ENCODE data around the gene MBD2. TPM values are rescaled to one million over a fixed set of nuclear protein-coding genes. Genes with fewer than 3 reads are reported as not detected.

The MBD2 gene
- total RNA-seq, 1 donor from 2014 or later: 102 TPM

DNA sequence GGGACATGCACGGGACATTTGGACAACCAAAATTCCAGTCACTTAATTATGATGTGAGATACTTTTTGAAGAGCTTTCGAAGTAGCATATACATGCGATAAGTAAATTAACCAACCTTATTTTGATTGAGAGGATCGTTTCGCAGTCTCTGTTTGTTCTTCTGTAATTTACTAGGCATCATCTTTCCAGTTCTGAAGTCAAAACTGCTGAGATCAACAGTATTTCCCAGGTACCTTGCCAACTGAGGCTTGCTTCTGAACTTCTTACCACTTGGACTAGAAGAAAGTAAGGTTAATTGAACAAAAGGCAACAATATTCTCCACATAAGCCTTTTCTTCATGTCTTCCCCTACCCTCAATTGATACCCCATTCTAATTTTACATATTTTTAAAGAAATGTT is 19.6 kb downstream of the MBD2 start:
- intact Hi-C loops (cut with DNase I): no loop called here
- TF ChIP-seq CTCF (IDR thresholded peaks at IDR 0.05): no peak

GRCh38 chr18:54203914-54204313 is 20.6 kb downstream of the MBD2 start:
- Histone ChIP-seq H3K4me3 (no peak overlapping the region), H3K4me1 (peaks cover 29% of the 10 kb centered on the region), H3K36me3 (peaks cover 40% of the 10 kb centered on the region), H3K27ac (no peak overlapping the region), H3K27me3 (ENCODE audit: low read depth) (no peaks in the 10 kb centered on the region), H3K9me3 (no peaks in the 10 kb centered on the region)
- no peak for DNase-seq
- intact Hi-C loops (cut with DNase I): no loop called here
- no peak for ATAC-seq
- TF ChIP-seq CTCF (IDR thresholded peaks at IDR 0.05): no peak

More for the DNA sequence above, 19.6 kb downstream of the MBD2 start:
- ATAC-seq: no peak
- Histone ChIP-seq H3K4me1 (peaks cover 38% of the 10 kb centered on the region), H3K27me3 (ENCODE audit: low read depth) (no peaks in the 10 kb centered on the region), H3K36me3 (peaks cover 40% of the 10 kb centered on the region), H3K27ac (no peak overlapping the region), H3K4me3 (no peak overlapping the region), H3K9me3 (no peaks in the 10 kb centered on the region)
- no peak for DNase-seq

GRCh38 chr18:54202851-54203250 is 21.6 kb downstream of the MBD2 start:
- Histone ChIP-seq H3K36me3 (peaks cover 44% of the 10 kb centered on the region), H3K4me3 (no peak overlapping the region), H3K9me3 (no peaks in the 10 kb centered on the region), H3K27ac (no peak overlapping the region), H3K27me3 (ENCODE audit: low read depth) (no peaks in the 10 kb centered on the region), H3K4me1 (peaks cover 24% of the 10 kb centered on the region)
- no peak for TF ChIP-seq CTCF (IDR thresholded peaks at IDR 0.05)
- ATAC-seq (no peak), DNase-seq (no peak)
- intact Hi-C loops (cut with DNase I): no loop called here

DNA sequence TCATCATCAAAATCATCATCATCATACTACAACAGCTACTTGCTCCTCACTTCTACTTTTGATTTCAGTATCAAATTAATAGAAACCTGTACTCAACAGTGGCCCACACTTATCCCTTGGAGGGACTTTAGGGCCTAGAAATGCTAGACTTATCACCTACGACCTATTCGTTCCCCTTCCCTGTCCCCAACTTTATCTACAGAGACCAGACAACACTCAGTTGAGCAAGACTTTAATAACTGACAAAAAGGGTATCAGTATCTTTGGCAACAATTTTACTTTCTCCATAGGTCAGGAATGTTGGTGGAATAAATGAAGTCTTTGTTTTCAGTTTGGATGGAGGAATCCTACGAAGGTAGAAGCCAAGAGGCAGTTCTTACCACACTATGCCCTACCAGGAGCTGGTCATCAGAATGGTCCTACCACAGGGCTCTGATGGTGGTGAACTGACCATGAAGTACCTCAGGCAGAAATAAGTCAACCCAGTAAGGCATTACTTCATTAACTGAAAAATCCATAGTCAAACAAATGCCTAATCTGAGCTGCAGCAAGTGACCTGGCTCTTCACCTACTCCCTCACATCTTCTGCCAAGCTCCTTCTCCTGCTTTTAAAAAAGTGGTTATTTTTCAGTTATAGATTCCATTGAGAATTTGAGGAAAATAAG is 26.6 kb downstream of the MBD2 start:
- H3K4me1 ChIP-seq: no peaks in the 10 kb centered on the region
- no peak overlapping the region for H3K27ac ChIP-seq
- no peaks in the 10 kb centered on the region for H3K27me3 ChIP-seq (ENCODE audit: low read depth)
- no peaks in the 10 kb centered on the region for H3K9me3 ChIP-seq
- no peak for TF ChIP-seq CTCF (IDR thresholded peaks at IDR 0.05)
- DNase-seq: no peak
- peaks cover 25% of the 10 kb centered on the region for H3K36me3 ChIP-seq
- no peak for ATAC-seq
- intact Hi-C loops (cut with DNase I): no loop called here
- no peak overlapping the region for H3K4me3 ChIP-seq

GRCh38 chr18:54193786-54194185 is 30.7 kb downstream of the MBD2 start:
- ATAC-seq (no peak), DNase-seq (no peak)
- H3K27me3 ChIP-seq (ENCODE audit: low read depth): no peaks in the 10 kb centered on the region
- no peaks in the 10 kb centered on the region for H3K4me1 ChIP-seq
- H3K9me3 ChIP-seq: no peaks in the 10 kb centered on the region
- peaks cover 14% of the 10 kb centered on the region for H3K36me3 ChIP-seq
- intact Hi-C loops (cut with DNase I): no loop called here
- H3K27ac ChIP-seq: no peak overlapping the region
- no peak for TF ChIP-seq CTCF (IDR thresholded peaks at IDR 0.05)
- no peak overlapping the region for H3K4me3 ChIP-seq

Measured in lower lobe of right lung (tissue), 2 donors.